Osteocyte (in vitro differentiated cells): Measurements from ENCODE around the gene PLET1. TPM values are rescaled to one million over a fixed set of nuclear protein-coding genes. Genes with fewer than 3 reads are reported as not detected.

Experiments used
- DNase-seq: peaks from one replicate; pipeline ENCODE4 v3.0.0; 2021; ENCODE audit warnings: mixed read lengths; ENCODE audit not compliant: unreplicated experiment; ENCODE audit errors: extremely low spot score
- H3K27ac Mint-ChIP-seq: one replicate; pipeline ENCODE4 v1.8.0; 2021; ENCODE audit warnings: mild to moderate bottlenecking, mixed read lengths; ENCODE audit not compliant: unreplicated experiment
- H3K27me3 Mint-ChIP-seq: one replicate; pipeline ENCODE4 v1.8.0; 2021; ENCODE audit warnings: mixed read lengths; ENCODE audit not compliant: unreplicated experiment
- H3K36me3 Mint-ChIP-seq: one replicate; pipeline ENCODE4 v1.8.0; 2021; ENCODE audit warnings: mixed read lengths; ENCODE audit not compliant: unreplicated experiment
- H3K4me1 Mint-ChIP-seq: one replicate; pipeline ENCODE4 v1.8.0; 2021; ENCODE audit warnings: mixed read lengths; ENCODE audit not compliant: unreplicated experiment
- H3K4me3 Mint-ChIP-seq: one replicate; pipeline ENCODE4 v1.8.0; 2021; ENCODE audit warnings: mild to moderate bottlenecking, moderate library complexity, mixed read lengths; ENCODE audit not compliant: unreplicated experiment
- H3K9me3 Mint-ChIP-seq: one replicate; pipeline ENCODE4 v1.8.0; 2021; ENCODE audit warnings: mixed read lengths; ENCODE audit not compliant: unreplicated experiment
- CTCF ChIP-seq: fragments of 200-600 bp; sonication (generic); IDR thresholded peaks from 2 replicates; pipeline ENCODE4 v1.5.0; 2021; ENCODE audit warnings: antibody characterized with exemption, mild to moderate bottlenecking, moderate library complexity
- total RNA-seq: library from RNA; stranded (reverse); gene quantifications from 2 replicates; pipeline ENCODE4 v1.2.1, GENCODE V29; 2021

PLET1 gene
- total RNA-seq, 1 donor from 2014 or later = not detected

GRCh38 chr11:112223121-112223520, 37.5 kb downstream of the PLET1 start:
- peaks cover under 1% of the 10 kb centered on the region for H3K36me3 Mint-ChIP-seq
- H3K4me3 Mint-ChIP-seq = no peak overlapping the region
- no peak for TF ChIP-seq CTCF
- no peak for DNase-seq
- no peaks in the 10 kb centered on the region for H3K9me3 Mint-ChIP-seq
- peaks cover 18% of the 10 kb centered on the region for H3K4me1 Mint-ChIP-seq
- no peaks in the 10 kb centered on the region for H3K27me3 Mint-ChIP-seq
- H3K27ac Mint-ChIP-seq = no peak overlapping the region

- Mint-ChIP-seq H3K4me1 (peaks cover 10% of the 10 kb centered on the region), H3K27me3 (no peaks in the 10 kb centered on the region)
- TF ChIP-seq CTCF = no peak
Measured at GRCh38 chr11:112222303-112222702, 38.4 kb downstream of the PLET1 start.

GRCh38 chr11:112221274-112221835, 39.3 kb downstream of the PLET1 start:
- peaks cover 11% of the 10 kb centered on the region for H3K4me1 Mint-ChIP-seq
- no peaks in the 10 kb centered on the region for H3K36me3 Mint-ChIP-seq
- H3K27ac Mint-ChIP-seq = peak overlapping the region; percentile 45
- H3K9me3 Mint-ChIP-seq = no peaks in the 10 kb centered on the region
- H3K27me3 Mint-ChIP-seq = no peaks in the 10 kb centered on the region
- DNase-seq = no peak
- no peak for TF ChIP-seq CTCF
- H3K4me3 Mint-ChIP-seq = no peak overlapping the region

More at GRCh38 chr11:112222303-112222702, 38.4 kb downstream of the PLET1 start:
- H3K27ac Mint-ChIP-seq = no peak overlapping the region
- H3K9me3 Mint-ChIP-seq = no peaks in the 10 kb centered on the region
- no peaks in the 10 kb centered on the region for H3K36me3 Mint-ChIP-seq
- no peak for DNase-seq
- no peak overlapping the region for H3K4me3 Mint-ChIP-seq

GRCh38 chr11:112219476-112220232, 41.0 kb downstream of the PLET1 start:
- no peak for DNase-seq
- Mint-ChIP-seq H3K4me1 (peaks cover 12% of the 10 kb centered on the region), H3K4me3 (no peak overlapping the region), H3K36me3 (no peaks in the 10 kb centered on the region), H3K27me3 (no peaks in the 10 kb centered on the region), H3K9me3 (no peaks in the 10 kb centered on the region), H3K27ac (no peak overlapping the region)
- TF ChIP-seq CTCF = peak; percentile 82

GRCh38 chr11:112216561-112217105, 44.0 kb downstream of the PLET1 start:
- H3K9me3 Mint-ChIP-seq = no peaks in the 10 kb centered on the region
- no peak overlapping the region for H3K4me3 Mint-ChIP-seq
- no peak for TF ChIP-seq CTCF
- no peak for DNase-seq
- H3K4me1 Mint-ChIP-seq = peaks cover 12% of the 10 kb centered on the region
- no peaks in the 10 kb centered on the region for H3K36me3 Mint-ChIP-seq
- H3K27me3 Mint-ChIP-seq = peaks cover 10% of the 10 kb centered on the region
- H3K27ac Mint-ChIP-seq = peak overlapping the region; percentile 23
